Karpas-422 (cell line): ENCODE results near the gene PLCD3. TPM values are rescaled to one million over a fixed set of nuclear protein-coding genes. Genes with fewer than 3 reads are reported as not detected.

ENCODE experiments used
- DNase-seq: peaks from one replicate; pipeline ENCODE4 v3.0.0-alpha.2; 2015
- H2AFZ ChIP-seq: fragments of 200-600 bp; sonication (generic); 2 replicates; pipeline ENCODE4 v1.6.1; 2014; ENCODE audit warnings: antibody characterized with exemption, low read length, mixed read lengths
- H3K27ac ChIP-seq: fragments of 200-600 bp; sonication (generic); 2 replicates; pipeline ENCODE4 v1.5.1; 2014; ENCODE audit warnings: mild to moderate bottlenecking, low read length, moderate library complexity
- H3K27me3 ChIP-seq: fragments of 200-600 bp; sonication (generic); 2 replicates; pipeline ENCODE4 v1.6.1; 2014; ENCODE audit warnings: low read length, mixed read lengths
- H3K36me3 ChIP-seq: fragments of 200-600 bp; sonication (generic); 2 replicates; pipeline ENCODE4 v1.6.1; 2014; ENCODE audit warnings: low read length, mixed read lengths; ENCODE audit not compliant: insufficient read depth
- H3K4me1 ChIP-seq: fragments of 200-600 bp; sonication (generic); 2 replicates; pipeline ENCODE4 v1.6.1; 2014; ENCODE audit warnings: mild to moderate bottlenecking, low read length, mixed read lengths
- H3K4me2 ChIP-seq: fragments of 200-600 bp; sonication (generic); 2 replicates; pipeline ENCODE4 v1.6.1; 2014; ENCODE audit warnings: low read length, low read depth, mild to moderate bottlenecking; ENCODE audit not compliant: poor library complexity, severe bottlenecking
- H3K4me3 ChIP-seq: fragments of 200-600 bp; sonication (generic); 2 replicates; pipeline ENCODE4 v1.5.1; 2014; ENCODE audit warnings: mild to moderate bottlenecking, antibody characterized with exemption, low read length, mixed read lengths
- H3K79me2 ChIP-seq: fragments of 200-600 bp; sonication (generic); 2 replicates; pipeline ENCODE4 v1.6.1; 2014; ENCODE audit warnings: mild to moderate bottlenecking, low read length, mixed read lengths
- H3K9ac ChIP-seq: fragments of 200-600 bp; sonication (generic); 2 replicates; pipeline ENCODE4 v1.6.0; 2014; ENCODE audit warnings: low read length
- H3K9me2 ChIP-seq: fragments of 200-600 bp; sonication (generic), shearing (Covaris generic); replicated peaks from 2 replicates; pipeline ENCODE4 v1.6.0; 2014; ENCODE audit warnings: mild to moderate bottlenecking, low read length, moderate library complexity; ENCODE audit not compliant: insufficient read depth
- H3K9me3 ChIP-seq: fragments of 300-700, 200-600 bp; sonication (generic); 2 replicates; pipeline ENCODE4 v1.6.1; 2014; ENCODE audit warnings: low read length, mixed read lengths
- H4K20me1 ChIP-seq: fragments of 200-600 bp; sonication (generic); 2 replicates; pipeline ENCODE4 v1.6.1; 2014; ENCODE audit warnings: mild to moderate bottlenecking, antibody characterized with exemption, low read length, low read depth; ENCODE audit not compliant: insufficient read depth
- total RNA-seq: library from RNA; depleted of rRNA; stranded (reverse); fragments of >200 nt; shearing (Covaris generic); gene quantifications from 2 replicates; pipeline ENCODE4 v1.2.3, GENCODE V29; 2014; ENCODE audit warnings: low replicate concordance

Gene PLCD3
- total RNA-seq, 1 experiment from 2014 or later: 0.45 TPM

DNA sequence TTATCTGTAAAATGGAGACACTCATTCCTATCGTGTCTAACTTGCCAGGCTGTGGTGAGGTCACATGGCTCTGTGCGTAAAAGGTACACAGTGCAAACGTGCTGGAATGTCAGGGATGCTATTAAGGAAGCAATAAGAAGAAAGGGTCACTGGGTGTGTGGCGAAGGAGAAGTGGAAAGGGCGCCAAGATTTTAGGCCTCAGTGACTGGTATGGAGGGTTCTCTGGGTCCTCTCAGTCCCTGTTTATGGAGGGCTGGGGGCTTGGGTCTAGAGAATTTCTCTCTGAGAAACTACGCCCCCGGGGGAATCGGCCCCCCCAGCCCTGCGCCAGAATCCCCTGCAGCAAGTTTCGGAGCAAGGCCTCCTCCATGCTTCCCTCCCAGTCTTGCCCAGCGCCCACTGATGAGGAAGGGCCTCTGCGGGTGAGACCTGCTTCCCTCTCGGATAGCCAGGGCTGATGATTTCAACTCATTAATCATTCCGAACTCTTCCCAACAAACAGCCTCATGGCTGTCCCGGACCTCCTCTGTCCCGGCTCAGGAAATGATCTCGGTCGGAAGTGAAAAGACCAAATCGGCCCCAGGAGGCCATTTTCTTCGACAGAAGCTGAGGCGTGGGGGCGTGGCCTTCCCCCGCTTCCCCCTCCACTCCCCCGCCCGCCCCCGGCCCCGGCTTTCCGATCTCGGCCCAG, 14.7 kb upstream of the PLCD3 start:
- DNase-seq: peak; percentile 87
- H3K4me1 ChIP-seq: peaks cover 42% of the 10 kb centered on the region

DNA sequence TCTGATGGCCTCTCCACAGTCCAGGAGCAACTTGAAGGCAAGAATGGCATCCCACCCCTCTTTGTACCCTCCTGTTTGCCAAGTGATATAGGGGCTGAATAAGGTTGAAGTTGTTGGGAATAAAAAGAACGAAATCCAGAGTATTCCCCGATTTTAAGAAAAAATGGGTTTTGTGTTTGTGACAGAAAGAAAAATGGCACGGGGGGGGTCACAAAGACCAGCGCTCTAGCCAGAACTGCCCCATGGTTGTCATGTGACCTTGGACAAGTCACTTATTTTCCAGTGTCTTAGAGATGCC, 14.2 kb upstream of the PLCD3 start:
- no peak overlapping the region for H2AFZ ChIP-seq
- peaks cover 25% of the 10 kb centered on the region; the same call in 1 of the 2 replicates for H4K20me1 ChIP-seq
- H3K36me3 ChIP-seq: no peaks in the 10 kb centered on the region
- peak overlapping the region; percentile 81 for H3K9ac ChIP-seq
- no peaks in the 10 kb centered on the region for H3K27me3 ChIP-seq
- DNase-seq: no peak
- H3K9me2 ChIP-seq: no peaks in the 10 kb centered on the region
- H3K27ac ChIP-seq: no peak overlapping the region
- H3K4me3 ChIP-seq: peak overlapping the region; percentile 75
- peak overlapping the region; percentile 92 for H3K4me2 ChIP-seq
- H3K4me1 ChIP-seq: peaks cover 40% of the 10 kb centered on the region
- H3K79me2 ChIP-seq: no peaks in the 10 kb centered on the region
- no peaks in the 10 kb centered on the region for H3K9me3 ChIP-seq

More for the DNA sequence above, 14.7 kb upstream of the PLCD3 start:
- H3K79me2 ChIP-seq: no peaks in the 10 kb centered on the region
- peak overlapping the region; percentile 93 for H3K27ac ChIP-seq
- H3K9me2 ChIP-seq: no peaks in the 10 kb centered on the region
- H3K4me2 ChIP-seq: peak overlapping the region; percentile 92
- peak overlapping the region; percentile 75 for H3K4me3 ChIP-seq
- H3K27me3 ChIP-seq: no peaks in the 10 kb centered on the region
- peak overlapping the region; percentile 79; the same call in 1 of the 2 replicates for H2AFZ ChIP-seq
- no peaks in the 10 kb centered on the region for H3K36me3 ChIP-seq
- H4K20me1 ChIP-seq: peaks cover 28% of the 10 kb centered on the region; the same call in 1 of the 2 replicates
- H3K9ac ChIP-seq: peak overlapping the region; percentile 81
- H3K9me3 ChIP-seq: no peaks in the 10 kb centered on the region

DNA sequence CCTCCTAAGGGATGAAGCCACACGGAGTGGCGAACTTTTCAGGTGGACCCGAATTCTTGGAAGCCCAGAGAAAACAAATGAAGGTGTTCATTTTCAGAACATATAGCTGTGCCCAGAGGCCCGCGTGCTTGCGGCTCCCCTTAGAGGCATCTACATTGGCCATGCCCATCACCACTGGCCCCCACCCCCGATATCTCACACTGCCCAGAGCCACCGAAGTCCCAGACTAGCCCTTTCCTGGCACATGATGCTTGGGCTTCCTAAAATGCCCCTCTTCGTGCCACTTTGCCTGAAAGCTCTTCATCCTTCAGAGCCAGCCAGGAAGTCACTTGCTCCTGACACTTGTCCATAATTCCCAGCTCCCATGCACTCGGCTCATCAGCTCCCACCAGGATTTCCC, 13.9 kb upstream of the PLCD3 start:
- Histone ChIP-seq H3K4me2 (peak overlapping the region; percentile 92), H3K27me3 (no peaks in the 10 kb centered on the region), H3K9me3 (no peaks in the 10 kb centered on the region), H2AFZ (no peak overlapping the region), H3K36me3 (no peaks in the 10 kb centered on the region), H3K4me3 (no peak overlapping the region), H3K9ac (no peak overlapping the region), H3K4me1 (peaks cover 37% of the 10 kb centered on the region), H3K9me2 (no peaks in the 10 kb centered on the region), H4K20me1 (peaks cover 21% of the 10 kb centered on the region; the same call in 1 of the 2 replicates), H3K79me2 (no peaks in the 10 kb centered on the region), H3K27ac (no peak overlapping the region)
- DNase-seq: no peak

DNA sequence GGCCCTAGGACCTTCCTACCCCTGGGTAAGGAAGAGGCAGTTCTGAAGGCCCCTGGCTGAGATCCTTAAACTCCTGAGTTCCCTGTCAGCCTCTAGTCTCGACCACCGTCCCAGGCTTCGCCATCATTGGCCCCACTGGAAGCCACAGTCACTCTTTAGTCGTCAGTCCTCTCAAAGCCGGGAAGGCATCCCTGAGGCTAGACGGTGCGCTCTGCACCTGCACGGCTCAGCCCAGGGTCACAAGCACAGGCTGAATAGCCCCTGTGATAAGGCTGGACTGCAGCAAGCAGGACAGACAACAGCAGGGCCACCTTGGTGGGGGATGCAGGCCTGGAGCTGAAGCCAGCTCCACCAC, 12.7 kb upstream of the PLCD3 start:
- Histone ChIP-seq H3K79me2 (no peaks in the 10 kb centered on the region), H3K27ac (no peak overlapping the region), H2AFZ (no peak overlapping the region), H3K4me1 (peaks cover 29% of the 10 kb centered on the region), H3K9me2 (no peaks in the 10 kb centered on the region), H3K4me2 (no peak overlapping the region), H4K20me1 (peaks cover 11% of the 10 kb centered on the region; the same call in 1 of the 2 replicates), H3K36me3 (no peaks in the 10 kb centered on the region), H3K9ac (no peak overlapping the region), H3K4me3 (no peak overlapping the region), H3K27me3 (no peaks in the 10 kb centered on the region), H3K9me3 (no peaks in the 10 kb centered on the region)
- DNase-seq: no peak

DNA sequence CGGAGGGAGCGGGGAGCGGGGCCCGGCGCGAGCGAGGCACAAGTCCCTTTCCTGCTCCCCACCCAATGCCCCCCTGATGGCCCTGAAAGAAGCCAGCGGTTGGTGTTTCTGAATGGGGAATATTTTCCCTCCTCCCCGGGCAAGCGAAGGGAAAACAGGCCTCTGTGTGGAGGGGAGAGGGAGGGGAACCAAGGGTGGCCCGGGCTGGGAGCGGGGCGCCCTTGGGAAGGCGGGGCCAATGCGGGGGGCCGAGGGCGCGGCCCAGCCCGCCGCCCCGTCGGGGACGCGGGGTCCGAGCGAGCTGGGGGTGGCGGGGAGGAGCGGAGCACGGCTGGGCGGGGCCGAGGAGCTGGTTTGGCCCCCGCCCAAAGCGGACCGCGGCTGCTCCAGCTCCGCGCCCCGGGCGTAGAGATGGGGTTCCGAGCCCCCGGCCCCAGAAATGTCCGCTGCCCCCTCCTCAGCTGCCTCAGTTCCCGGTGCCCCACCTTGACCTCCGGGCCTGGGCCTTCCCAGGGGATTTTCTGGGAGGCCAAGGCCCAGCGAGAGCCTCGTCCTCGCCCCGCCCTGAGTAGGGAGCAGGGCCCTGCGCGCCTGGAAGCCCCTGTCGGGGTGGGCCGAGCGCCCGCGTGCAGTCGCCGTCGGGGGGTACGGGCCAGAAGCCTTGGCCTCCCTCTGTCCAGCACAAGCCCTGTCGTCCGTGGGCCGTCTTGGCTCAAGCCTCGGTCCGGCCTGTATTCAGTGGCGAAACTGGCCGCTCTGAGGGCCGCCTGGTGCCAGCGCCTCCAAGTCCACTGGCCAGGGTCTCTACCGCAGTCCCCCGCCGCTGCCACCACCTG, 12.1 kb upstream of the PLCD3 start:
- Histone ChIP-seq H3K9me3 (no peaks in the 10 kb centered on the region), H2AFZ (no peak overlapping the region), H3K27me3 (no peaks in the 10 kb centered on the region), H3K4me1 (peaks cover 23% of the 10 kb centered on the region), H3K4me3 (no peak overlapping the region), H3K4me2 (no peak overlapping the region), H3K9me2 (no peaks in the 10 kb centered on the region), H3K9ac (no peak overlapping the region), H3K79me2 (no peaks in the 10 kb centered on the region), H3K36me3 (no peaks in the 10 kb centered on the region), H3K27ac (no peak overlapping the region), H4K20me1 (peaks cover 7% of the 10 kb centered on the region; the same call in 1 of the 2 replicates)
- no peak for DNase-seq

DNA sequence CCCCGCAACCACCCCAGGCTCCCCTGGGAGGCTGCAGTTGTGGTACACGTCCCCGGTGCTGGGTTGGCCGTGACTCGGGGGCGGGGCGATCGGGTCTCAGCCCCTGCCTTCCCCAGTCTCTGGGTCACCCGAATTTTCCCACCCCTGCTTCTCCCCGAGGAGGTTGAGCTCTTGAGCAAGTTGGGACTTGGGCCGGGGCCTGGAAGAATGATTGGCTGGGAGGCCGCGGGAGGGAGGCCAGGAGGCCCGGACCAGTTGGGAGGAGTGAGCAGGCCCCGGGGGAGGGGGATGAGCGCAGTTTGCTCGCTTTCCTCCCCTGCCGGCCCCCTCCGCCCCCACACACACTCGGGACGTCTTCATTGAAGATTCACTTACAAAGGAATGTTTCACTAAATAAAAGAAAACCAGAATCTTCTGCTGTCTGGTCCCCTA, 11.5 kb upstream of the PLCD3 start:
- Histone ChIP-seq H3K79me2 (no peaks in the 10 kb centered on the region), H3K9ac (no peak overlapping the region), H3K4me2 (no peak overlapping the region), H2AFZ (no peak overlapping the region), H3K36me3 (no peaks in the 10 kb centered on the region), H3K27ac (no peak overlapping the region), H3K9me3 (no peaks in the 10 kb centered on the region), H3K9me2 (no peaks in the 10 kb centered on the region), H3K4me1 (peaks cover 16% of the 10 kb centered on the region), H3K4me3 (no peak overlapping the region), H3K27me3 (no peaks in the 10 kb centered on the region), H4K20me1 (peaks cover 2% of the 10 kb centered on the region; the same call in 1 of the 2 replicates)
- no peak for DNase-seq

DNA sequence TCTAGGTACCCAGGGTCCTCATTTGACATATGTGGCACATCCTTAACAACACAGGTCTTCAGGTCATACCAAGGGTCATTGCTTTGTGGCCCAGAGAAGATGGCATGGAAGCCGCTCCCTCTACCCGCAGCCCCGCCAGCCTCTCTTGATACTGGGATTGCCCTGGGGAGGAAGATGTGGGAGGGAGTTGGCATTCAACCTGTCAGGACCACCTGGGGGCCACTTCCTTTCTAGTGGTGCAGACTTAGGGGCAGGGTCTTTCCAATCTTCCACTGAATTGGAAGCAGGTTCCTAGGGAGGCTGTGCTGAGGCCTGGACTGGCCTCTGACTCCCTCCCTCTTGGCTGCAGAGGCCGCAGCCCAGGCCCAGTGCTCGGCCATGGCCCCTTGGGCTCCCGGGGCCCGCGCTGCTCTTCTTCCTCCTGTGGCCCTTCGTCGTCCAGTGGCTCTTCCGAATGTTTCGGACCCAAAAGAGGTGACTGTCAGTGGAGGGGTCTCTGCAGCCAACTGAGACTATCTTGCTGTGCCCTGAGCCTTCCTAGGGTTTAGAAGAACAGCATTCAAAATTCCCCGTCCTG, 10.9 kb upstream of the PLCD3 start:
- Histone ChIP-seq H3K27me3 (no peaks in the 10 kb centered on the region), H3K9me2 (no peaks in the 10 kb centered on the region), H3K9ac (no peak overlapping the region), H4K20me1 (no peaks in the 10 kb centered on the region), H3K4me2 (no peak overlapping the region), H2AFZ (no peak overlapping the region), H3K27ac (no peak overlapping the region), H3K36me3 (no peaks in the 10 kb centered on the region), H3K9me3 (no peaks in the 10 kb centered on the region), H3K4me3 (no peak overlapping the region), H3K4me1 (peaks cover 13% of the 10 kb centered on the region), H3K79me2 (no peaks in the 10 kb centered on the region)
- DNase-seq: no peak

DNA sequence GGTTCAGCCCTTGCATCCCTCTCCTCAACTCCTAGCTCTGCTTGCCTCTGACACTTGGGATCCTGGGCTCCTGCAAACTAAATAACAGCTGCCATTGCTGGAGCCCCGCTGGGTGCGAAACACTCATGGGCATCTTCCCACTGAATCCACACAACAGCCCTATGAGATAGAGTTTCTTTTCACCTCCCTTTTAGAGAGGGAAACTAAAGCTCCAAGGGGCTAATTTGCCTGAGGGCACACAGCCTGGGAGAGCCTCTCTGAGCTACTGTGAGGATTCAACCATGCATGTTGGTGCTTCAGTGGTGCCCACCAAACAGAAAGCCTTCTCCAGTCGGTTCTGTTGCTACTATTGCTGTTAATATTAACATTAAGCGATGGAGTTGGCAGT, 7.2 kb upstream of the PLCD3 start:
- no peaks in the 10 kb centered on the region for H3K79me2 ChIP-seq

More for the DNA sequence above, 7.2 kb upstream of the PLCD3 start:
- H3K9me3 ChIP-seq: no peaks in the 10 kb centered on the region
- no peak overlapping the region for H3K4me2 ChIP-seq
- no peak overlapping the region for H3K27ac ChIP-seq
- no peaks in the 10 kb centered on the region for H4K20me1 ChIP-seq
- H3K4me1 ChIP-seq: peaks cover 12% of the 10 kb centered on the region
- H2AFZ ChIP-seq: no peak overlapping the region
- no peak overlapping the region for H3K9ac ChIP-seq
- no peak overlapping the region for H3K4me3 ChIP-seq
- no peaks in the 10 kb centered on the region for H3K36me3 ChIP-seq
- H3K27me3 ChIP-seq: no peaks in the 10 kb centered on the region
- no peaks in the 10 kb centered on the region for H3K9me2 ChIP-seq
- DNase-seq: no peak
